Uterus (tissue), 2 donors: ENCODE data around the gene PDLIM7.

ENCODE experiments used
- POLR2A ChIP-seq, 2 donors: fragments of 450-650 bp; IDR thresholded peaks; one replicate each; pipeline ENCODE4 v1.6.1; 2016; ENCODE audit warnings: antibody characterized with exemption in 2 of 2, mild to moderate bottlenecking in 1 of 2, moderate library complexity in 1 of 2
- TF ChIP-seq, protein P1 (sequence below), 4 experiments: fragments of 200-600 bp in 2 of 4; fragments of 450-650 bp in 2 of 4; sonication (generic) in 2 of 4; IDR thresholded peaks; one replicate each; pipeline ENCODE4 v1.5.1; 2016 to 2019; ENCODE audit warnings: antibody characterized with exemption in 4 of 4, mild to moderate bottlenecking in 2 of 4, moderate library complexity in 1 of 4

DNA sequence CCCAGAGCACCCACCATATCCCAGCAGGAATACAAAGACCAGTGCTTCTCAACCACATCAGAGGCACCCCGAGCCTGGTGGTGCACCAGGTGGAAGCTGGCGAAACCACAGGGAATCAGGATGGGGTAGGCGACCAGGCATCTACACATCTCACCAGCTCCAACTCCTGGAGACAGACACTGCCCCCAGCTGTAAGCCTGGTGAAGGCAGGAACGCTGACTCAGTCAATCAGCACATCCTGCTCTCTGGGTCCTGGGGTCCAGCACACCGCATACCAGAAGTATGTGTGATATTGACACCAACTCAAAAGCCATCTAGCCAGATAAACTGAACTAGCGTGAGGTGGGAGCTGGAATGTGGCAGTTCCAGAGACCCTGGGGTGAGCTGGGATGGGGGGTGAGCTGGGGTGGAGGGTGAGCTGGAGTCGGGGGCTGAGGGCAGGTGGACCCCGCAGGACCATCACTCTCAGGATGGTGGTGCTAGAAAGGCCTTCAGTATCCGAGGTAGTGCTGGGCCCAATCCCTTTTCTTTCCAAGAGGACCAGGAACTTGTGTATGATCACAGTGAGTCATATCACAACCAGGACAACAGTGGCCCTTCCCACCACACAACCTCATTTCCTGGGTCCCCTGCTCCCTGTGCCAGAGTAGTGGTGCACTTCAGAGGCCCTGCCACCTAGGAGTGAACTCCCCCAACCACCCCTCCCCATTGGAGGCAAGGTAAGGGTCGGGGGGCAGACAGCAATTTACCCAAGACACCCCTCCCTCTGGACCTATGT lies 26.5 kb downstream of the PDLIM7 start:
- TF ChIP-seq, protein P1, sequence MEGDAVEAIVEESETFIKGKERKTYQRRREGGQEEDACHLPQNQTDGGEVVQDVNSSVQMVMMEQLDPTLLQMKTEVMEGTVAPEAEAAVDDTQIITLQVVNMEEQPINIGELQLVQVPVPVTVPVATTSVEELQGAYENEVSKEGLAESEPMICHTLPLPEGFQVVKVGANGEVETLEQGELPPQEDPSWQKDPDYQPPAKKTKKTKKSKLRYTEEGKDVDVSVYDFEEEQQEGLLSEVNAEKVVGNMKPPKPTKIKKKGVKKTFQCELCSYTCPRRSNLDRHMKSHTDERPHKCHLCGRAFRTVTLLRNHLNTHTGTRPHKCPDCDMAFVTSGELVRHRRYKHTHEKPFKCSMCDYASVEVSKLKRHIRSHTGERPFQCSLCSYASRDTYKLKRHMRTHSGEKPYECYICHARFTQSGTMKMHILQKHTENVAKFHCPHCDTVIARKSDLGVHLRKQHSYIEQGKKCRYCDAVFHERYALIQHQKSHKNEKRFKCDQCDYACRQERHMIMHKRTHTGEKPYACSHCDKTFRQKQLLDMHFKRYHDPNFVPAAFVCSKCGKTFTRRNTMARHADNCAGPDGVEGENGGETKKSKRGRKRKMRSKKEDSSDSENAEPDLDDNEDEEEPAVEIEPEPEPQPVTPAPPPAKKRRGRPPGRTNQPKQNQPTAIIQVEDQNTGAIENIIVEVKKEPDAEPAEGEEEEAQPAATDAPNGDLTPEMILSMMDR (IDR thresholded peaks at IDR 0.05), result no peak
- TF ChIP-seq POLR2A (IDR thresholded peaks at IDR 0.05), result no peak
